Measurements from ENCODE around the gene PRM1. TPM values are rescaled to one million over a fixed set of nuclear protein-coding genes. Genes with fewer than 3 reads are reported as not detected.

Gene PRM1
- total RNA-seq, 2 donors from 2014 or later = not detected

DNA sequence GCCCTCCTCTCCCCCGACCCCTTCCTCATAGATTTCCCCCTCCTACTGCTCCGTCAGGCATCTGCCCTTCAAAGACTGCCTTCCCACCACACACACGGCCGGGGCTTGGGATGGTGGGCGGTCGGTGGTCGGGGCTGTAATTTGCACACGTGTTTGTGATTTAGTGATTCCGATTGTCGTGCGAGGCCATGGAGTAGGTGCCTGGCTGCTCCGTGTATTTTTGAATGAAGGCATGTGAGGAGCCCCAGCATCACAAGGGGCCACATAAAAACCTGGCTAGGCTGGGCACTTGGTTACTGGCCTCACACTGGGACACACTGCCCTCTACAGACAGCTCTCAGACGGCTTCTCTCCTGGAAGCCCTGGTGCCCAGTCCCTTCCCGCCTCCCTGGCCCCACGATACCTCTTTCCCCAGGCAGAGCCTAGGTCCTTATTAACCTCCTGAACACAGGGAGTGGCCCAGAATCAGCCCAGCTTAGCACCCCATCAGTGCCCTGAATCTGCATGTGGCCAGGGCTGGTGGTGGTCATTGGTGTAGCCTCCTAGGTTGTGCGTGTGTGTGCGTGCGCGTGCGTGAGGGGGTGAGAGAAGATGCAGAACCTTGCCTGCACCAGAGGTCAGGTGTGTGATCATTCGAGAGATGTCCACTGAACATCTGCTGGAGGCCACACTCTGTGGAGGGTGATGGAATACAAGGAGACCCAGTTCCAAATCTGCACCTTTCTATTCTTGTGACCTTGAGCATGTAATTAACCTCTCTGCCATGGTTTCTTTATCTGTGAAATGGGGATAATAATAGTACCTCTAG, 23.8 kb downstream of the PRM1 start:
- TF ChIP-seq, protein P1, sequence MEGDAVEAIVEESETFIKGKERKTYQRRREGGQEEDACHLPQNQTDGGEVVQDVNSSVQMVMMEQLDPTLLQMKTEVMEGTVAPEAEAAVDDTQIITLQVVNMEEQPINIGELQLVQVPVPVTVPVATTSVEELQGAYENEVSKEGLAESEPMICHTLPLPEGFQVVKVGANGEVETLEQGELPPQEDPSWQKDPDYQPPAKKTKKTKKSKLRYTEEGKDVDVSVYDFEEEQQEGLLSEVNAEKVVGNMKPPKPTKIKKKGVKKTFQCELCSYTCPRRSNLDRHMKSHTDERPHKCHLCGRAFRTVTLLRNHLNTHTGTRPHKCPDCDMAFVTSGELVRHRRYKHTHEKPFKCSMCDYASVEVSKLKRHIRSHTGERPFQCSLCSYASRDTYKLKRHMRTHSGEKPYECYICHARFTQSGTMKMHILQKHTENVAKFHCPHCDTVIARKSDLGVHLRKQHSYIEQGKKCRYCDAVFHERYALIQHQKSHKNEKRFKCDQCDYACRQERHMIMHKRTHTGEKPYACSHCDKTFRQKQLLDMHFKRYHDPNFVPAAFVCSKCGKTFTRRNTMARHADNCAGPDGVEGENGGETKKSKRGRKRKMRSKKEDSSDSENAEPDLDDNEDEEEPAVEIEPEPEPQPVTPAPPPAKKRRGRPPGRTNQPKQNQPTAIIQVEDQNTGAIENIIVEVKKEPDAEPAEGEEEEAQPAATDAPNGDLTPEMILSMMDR (IDR thresholded peaks at IDR 0.05) = peak; percentile 65
- H3K4me1 ChIP-seq = peaks cover 8% of the 10 kb centered on the region
- no peaks in the 10 kb centered on the region for H3K9me3 ChIP-seq
- H3K9ac ChIP-seq (ENCODE audit: low read depth in 2 of 2, low read length in 2 of 2) = peak overlapping the region in 1 of 2 donors; percentile 86
- H3K36me3 ChIP-seq = no peaks in the 10 kb centered on the region
- H3K27ac ChIP-seq = peak overlapping the region; percentile 96
- H3K27me3 ChIP-seq = no peaks in the 10 kb centered on the region
- intact Hi-C loops (cut with DNase I) = loop anchor here (2.0 to 10.0 kb wide), 3 partner anchors 90 to 287 kb away; partner anchors contain the start of gene RMI2
- H3K4me3 ChIP-seq = peak overlapping the region; percentile 93
- DNase-seq = peak; percentile 86

DNA sequence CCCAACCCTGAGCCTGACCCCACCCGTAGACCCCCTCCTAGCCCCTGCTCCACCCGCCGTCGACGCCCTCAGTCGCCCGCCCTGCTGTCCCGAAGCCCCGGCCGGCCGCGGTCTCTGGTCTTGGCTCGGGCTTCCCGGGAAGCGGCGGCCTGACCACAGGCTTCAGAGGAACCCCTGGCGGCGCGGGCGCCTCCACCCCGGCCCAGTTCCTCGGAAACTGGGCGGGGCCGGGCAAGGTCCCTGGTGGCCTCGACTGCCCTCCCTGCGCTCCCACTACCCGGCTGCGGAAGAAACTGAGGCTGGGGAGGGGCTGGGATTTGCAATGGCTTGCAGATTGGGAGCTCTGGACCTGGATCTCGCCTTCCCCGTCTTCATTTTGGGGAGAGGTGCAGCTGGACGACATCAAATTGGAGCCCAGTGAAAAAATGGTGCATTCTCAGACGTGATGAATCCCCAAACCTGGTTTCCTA, 24.4 kb downstream of the PRM1 start:
- Histone ChIP-seq H3K9ac (ENCODE audit: low read depth in 2 of 2, low read length in 2 of 2) (peak overlapping the region; percentile 62 to 86), H3K9me3 (no peaks in the 10 kb centered on the region), H3K27me3 (no peaks in the 10 kb centered on the region), H3K4me3 (peak overlapping the region; percentile 93), H3K36me3 (no peaks in the 10 kb centered on the region), H3K27ac (peak overlapping the region; percentile 96), H3K4me1 (peaks cover 8% of the 10 kb centered on the region)
- DNase-seq = peak; percentile 72
- TF ChIP-seq, protein P1 (IDR thresholded peaks at IDR 0.05) = no peak
- intact Hi-C loops (cut with DNase I) = loop anchor here (2.0 to 10.0 kb wide), 3 partner anchors 91 to 286 kb away; partner anchors contain the start of gene RMI2

DNA sequence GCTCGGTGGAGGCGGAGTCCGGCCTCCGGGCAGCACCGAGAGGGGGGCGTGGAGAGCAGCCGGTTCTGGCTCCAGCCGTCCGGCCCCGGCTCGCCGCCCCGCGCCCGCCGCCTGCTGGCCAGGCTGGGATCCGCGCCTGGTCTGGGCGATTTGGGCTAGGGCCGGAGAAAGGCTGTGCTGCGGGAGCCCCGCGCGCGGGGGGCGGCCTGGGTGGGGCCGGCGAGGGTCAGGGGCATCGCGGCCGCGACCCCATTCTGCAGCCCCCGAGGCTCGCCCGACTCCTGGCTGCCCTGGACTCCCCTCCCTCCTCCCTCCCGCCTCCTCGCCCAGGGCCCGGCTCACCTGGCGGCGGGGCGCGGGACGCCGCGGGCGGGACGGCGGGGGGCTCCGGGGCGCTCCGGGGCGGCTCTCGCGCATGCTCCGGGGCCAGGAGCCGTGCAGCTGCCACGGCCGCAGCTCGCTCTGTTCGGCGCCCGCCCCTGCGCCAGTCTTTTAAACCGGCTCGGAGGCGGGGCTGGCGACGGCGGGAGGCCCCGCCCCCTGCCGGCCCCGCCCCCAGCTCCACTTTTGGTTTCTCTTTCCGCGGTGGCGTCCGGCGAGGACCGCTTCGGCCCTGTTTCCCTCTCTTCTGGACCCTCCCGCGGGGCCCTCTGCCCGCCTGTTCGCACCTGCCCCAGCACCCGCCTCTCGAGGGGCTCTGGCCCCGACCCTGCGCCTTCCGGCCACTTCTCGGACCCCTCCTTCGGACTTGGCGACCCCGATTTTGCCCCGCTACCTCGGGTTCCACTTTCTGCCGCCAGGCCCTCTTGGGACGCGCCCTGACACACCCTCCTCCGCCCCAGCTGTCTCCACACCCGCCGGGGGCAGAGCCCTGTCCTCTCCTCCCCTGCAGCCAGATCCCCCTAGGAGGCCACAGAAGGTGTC, 25.1 kb downstream of the PRM1 start, which contains the start of gene SOCS1:
Gene SOCS1, minus strand, starts transcription at position 468 of the 924 bp plus-strand sequence. CDS start 726 bp downstream, outside the sequence.
- peaks cover 8% of the 10 kb centered on the region for H3K4me1 ChIP-seq
- H3K4me3 ChIP-seq = peak within 1 kb of the TSS; percentile 93
- peak; percentile 89 for DNase-seq
- peak within 1 kb of the TSS; percentile 86 for H3K9ac ChIP-seq (ENCODE audit: low read depth in 2 of 2, low read length in 2 of 2)
- TF ChIP-seq, protein P1 (IDR thresholded peaks at IDR 0.05) = peak; percentile 78
- peak within 1 kb of the TSS; percentile 96 for H3K27ac ChIP-seq
- H3K36me3 ChIP-seq = no peaks in the 10 kb centered on the region
- H3K27me3 ChIP-seq = no peaks in the 10 kb centered on the region
- intact Hi-C loops (cut with DNase I) = loop anchor here (2.0 to 10.0 kb wide), 3 partner anchors 91 to 285 kb away; partner anchors contain the start of gene RMI2
- no peaks in the 10 kb centered on the region for H3K9me3 ChIP-seq

DNA sequence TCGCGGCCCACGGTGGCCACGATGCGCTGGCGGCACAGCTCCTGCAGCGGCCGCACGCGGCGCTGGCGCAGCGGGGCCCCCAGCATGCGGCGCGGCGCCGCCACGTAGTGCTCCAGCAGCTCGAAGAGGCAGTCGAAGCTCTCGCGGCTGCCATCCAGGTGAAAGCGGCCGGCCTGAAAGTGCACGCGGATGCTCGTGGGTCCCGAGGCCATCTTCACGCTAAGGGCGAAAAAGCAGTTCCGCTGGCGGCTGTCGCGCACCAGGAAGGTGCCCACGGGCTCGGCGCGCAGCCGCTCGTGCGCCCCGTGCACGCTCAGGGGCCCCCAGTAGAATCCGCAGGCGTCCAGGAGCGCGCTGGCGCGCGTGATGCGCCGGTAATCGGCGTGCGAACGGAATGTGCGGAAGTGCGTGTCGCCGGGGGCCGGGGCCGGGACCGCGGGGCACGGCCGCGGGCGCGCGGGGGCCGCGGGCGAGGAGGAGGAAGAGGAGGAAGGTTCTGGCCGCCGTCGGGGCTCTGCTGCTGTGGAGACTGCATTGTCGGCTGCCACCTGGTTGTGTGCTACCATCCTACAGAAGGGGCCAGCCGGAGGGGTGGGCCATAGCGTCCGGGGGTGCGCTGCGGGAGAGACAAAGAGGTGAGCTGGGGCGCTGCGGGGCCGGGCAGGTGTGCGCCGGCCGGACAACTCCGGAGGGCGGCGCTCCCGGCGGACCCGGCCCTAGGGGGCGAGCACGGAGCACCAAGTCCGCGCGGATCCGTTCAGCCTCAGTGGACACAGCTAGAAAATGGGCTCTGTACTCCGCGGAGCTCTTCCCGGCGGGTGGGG, 26.0 kb downstream of the PRM1 start:
- TF ChIP-seq, protein P1 (IDR thresholded peaks at IDR 0.05) = no peak
- Histone ChIP-seq H3K27ac (peak overlapping the region; percentile 96), H3K4me1 (peaks cover 8% of the 10 kb centered on the region), H3K4me3 (peak overlapping the region; percentile 93), H3K9me3 (no peaks in the 10 kb centered on the region), H3K9ac (ENCODE audit: low read depth in 2 of 2, low read length in 2 of 2) (peak overlapping the region; percentile 63 to 86), H3K27me3 (no peaks in the 10 kb centered on the region), H3K36me3 (no peaks in the 10 kb centered on the region)
- DNase-seq = peak; percentile 49
- intact Hi-C loops (cut with DNase I) = loop anchor here (5.0 to 10.0 kb wide), 2 partner anchors 92 to 150 kb away; partner anchors contain the start of gene RMI2
